Common myeloid progenitor, CD34-positive (primary cell): Measurements from ENCODE around the gene AIMP2. TPM values are rescaled to one million over a fixed set of nuclear protein-coding genes. Genes with fewer than 3 reads are reported as not detected.
"Not testable (repeated sequence)": the region's sequence is repeated elsewhere in the genome, so short reads cannot be mapped to it uniquely, and the experiment has no call there.

Source experiments
- CTCF ChIA-PET: fragments of 350-600 bp; sonication (Branson Sonifier 250); formaldehyde crosslinking; loops from one replicate; lab custom pipeline; 2021; ENCODE audit warnings: antibody characterized with exemption; lab: Charles Lee
- POLR2A ChIA-PET: fragments of 350-600 bp; sonication (Branson Sonifier 250); formaldehyde crosslinking; loops from one replicate; lab custom pipeline; 2021; ENCODE audit warnings: antibody characterized with exemption; lab: Charles Lee
- DNase-seq, 3 donors: peaks; one replicate each; pipeline versions ENCODE4 v3.0.0 to v3.0.0-alpha.2; 2013
- H3K27ac ChIP-seq, 2 experiments: 1 replicate in 1 of 2; 2 replicates in 1 of 2; pipeline ENCODE4 v1.7.0; 2013; ENCODE audit warnings: inconsistent platforms in 2 of 2, low read length in 2 of 2, mild to moderate bottlenecking in 2 of 2, low read depth in 1 of 2, moderate library complexity in 1 of 2; ENCODE audit not compliant: severe bottlenecking in 2 of 2, insufficient read depth in 1 of 2, poor library complexity in 1 of 2
- H3K27me3 ChIP-seq, 5 experiments: replicated peaks in 2 of 5; 1 replicate in 3 of 5; 2 replicates in 2 of 5; pipeline versions ENCODE4 v1.6.1 to v1.7.0; 2013; ENCODE audit warnings: low read length in 4 of 5, mild to moderate bottlenecking in 2 of 5, moderate library complexity in 2 of 5, inconsistent platforms in 1 of 5; ENCODE audit not compliant: insufficient read depth in 5 of 5, control insufficient read depth in 4 of 5
- H3K36me3 ChIP-seq, 4 experiments: 1 replicate in 2 of 4; 2 replicates in 2 of 4; pipeline versions ENCODE4 v1.6.1 to v1.7.0; 2013; ENCODE audit warnings: low read length in 3 of 4, control low read depth in 1 of 4, mild to moderate bottlenecking in 1 of 4; ENCODE audit not compliant: control insufficient read depth in 4 of 4, insufficient read depth in 4 of 4
- H3K4me1 ChIP-seq, 4 experiments: 1 replicate in 3 of 4; 2 replicates in 1 of 4; pipeline versions ENCODE4 v1.6.1 to v1.7.1; 2013; ENCODE audit warnings: low read length in 3 of 4, mild to moderate bottlenecking in 3 of 4, control low read depth in 1 of 4, inconsistent platforms in 1 of 4, moderate library complexity in 1 of 4; ENCODE audit not compliant: control insufficient read depth in 4 of 4, insufficient read depth in 4 of 4; ENCODE audit errors: control extremely low read depth in 1 of 4
- H3K4me3 ChIP-seq, 7 experiments: 1 replicate in 4 of 7; 2 replicates in 3 of 7; pipeline versions ENCODE4 v1.5.1 to v1.7.0; 2013; ENCODE audit warnings: mild to moderate bottlenecking in 7 of 7, low read length in 6 of 7, moderate library complexity in 6 of 7, inconsistent platforms in 2 of 7, low read depth in 2 of 7, control low read depth in 1 of 7; ENCODE audit not compliant: insufficient read depth in 4 of 7, control insufficient read depth in 1 of 7; ENCODE audit errors: extremely low read depth in 1 of 7
- H3K9me3 ChIP-seq, 5 experiments: 1 replicate in 4 of 5; 2 replicates in 1 of 5; pipeline versions ENCODE4 v1.6.1 to v1.7.1; 2013; ENCODE audit warnings: low read length in 4 of 5, mild to moderate bottlenecking in 2 of 5, inconsistent platforms in 1 of 5, low read depth in 1 of 5, moderate library complexity in 1 of 5; ENCODE audit not compliant: control insufficient read depth in 4 of 5, insufficient read depth in 2 of 5; ENCODE audit errors: control extremely low read depth in 1 of 5
- WGBS: methylation state at CpG from one replicate; pipeline ENCODE4 v1.1.5; 2013; ENCODE audit not compliant: insufficient coverage; 5-methylcytosine and 5-hydroxymethylcytosine counted together
- polyA plus RNA-seq: library from polyadenylated mRNA; unstranded; fragments of 120-200 nt; gene quantifications from one replicate; pipeline ENCODE4 v1.2.1, GENCODE V29; 2013

AIMP2 gene
- 21.1 TPM for polyA plus RNA-seq

DNA sequence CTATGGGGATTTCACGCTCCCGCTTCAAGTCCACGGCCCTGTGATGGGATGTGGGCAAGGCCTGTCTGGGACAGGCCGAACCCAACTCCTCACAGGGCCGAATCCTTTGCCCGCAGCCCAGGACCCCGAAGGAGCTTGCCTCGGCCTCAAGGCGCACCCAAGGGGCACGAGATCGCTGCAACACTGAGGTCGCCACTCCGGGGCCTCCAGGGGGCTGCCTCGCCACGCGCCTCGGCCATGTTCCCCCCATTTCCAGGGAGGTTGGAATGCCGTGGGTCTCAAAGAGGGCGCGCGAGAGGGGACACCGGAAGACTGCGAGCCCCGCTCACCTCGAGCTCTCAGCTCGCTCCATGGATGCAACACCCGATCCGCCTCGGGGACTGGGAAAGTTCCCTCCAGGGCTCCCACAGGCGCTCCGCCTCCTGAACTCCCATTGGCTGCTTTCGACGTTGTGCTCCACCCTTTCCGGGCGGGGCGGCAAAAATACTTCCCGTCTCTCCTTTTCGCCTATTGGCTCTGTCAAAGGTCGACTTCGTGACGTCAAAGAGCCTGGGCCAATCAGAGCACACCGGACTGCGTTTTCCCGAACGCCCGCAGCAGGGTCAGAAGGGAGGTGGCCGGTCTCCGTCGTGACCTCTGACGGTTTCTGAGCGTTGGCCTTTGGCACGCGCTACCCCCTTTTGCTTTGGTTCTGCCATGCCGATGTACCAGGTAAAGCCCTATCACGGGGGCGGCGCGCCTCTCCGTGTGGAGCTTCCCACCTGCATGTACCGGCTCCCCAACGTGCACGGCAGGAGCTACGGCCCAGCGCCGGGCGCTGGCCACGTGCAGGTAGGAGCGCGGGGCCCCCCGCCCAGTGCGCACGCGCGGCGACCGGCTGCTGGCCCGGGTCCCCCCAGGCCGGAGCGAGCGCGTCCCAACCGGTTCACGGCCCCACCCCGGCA lies at the start of gene AIMP2, which contains the start of gene PMS2:
TSS of gene AIMP2 (plus strand) at position 605 of the 944 bp plus-strand sequence. CDS start at position 697, 92 bp downstream.
TSS of gene PMS2 (minus strand) at position 382 of the 944 bp plus-strand sequence. CDS start at position 352, 30 bp downstream.
- Histone ChIP-seq H3K4me3 (peak within 1 kb of the TSS; percentile 66 to 92 (median 84)), H3K27me3 (no peaks in the 10 kb centered on the region), H3K9me3 (no peaks in the 10 kb centered on the region), H3K27ac (peak within 1 kb of the TSS; percentile 61 to 81), H3K36me3 (peaks cover 2 to 18% (median 7%) of the 10 kb centered on the region in 4 experiments), H3K4me1 (peaks cover 2 to 19% (median 15%) of the 10 kb centered on the region in 4 experiments)
- WGBS: 0% methylated on average over 81 of the region's 84 CpGs
- ChIA-PET POLR2A (no interaction called here), CTCF (interaction anchor here (1.5 to 4.3 kb wide), 5 partner anchors 11 to 350 kb away, joined by 4 to 20 read pairs (median 5); no protein-coding TSS in a partner anchor)
- peak; percentile 95 to 96 (median 96) for DNase-seq

DNA sequence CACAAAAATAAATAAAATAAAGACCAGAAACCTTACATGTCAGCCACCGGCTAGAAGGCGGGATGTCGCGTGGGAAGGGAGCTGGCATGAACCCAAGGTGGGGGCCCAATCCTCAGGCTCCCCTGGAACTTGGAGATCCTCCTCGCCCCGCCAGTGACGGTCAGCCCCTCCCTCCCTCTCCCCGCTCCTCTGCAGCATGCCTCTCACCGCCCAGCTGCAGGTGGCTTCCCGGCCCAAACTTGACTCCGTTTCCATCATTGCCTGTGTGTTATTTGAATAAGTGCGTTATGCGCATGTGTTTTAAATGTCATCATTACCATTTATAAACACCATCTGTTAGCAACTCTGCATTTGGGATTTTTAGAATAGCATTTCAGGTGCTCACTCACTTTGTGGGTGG lies 45.9 kb upstream of the AIMP2 start:
- H3K27ac ChIP-seq, H3K36me3 ChIP-seq, DNase-seq, CTCF ChIA-PET, H3K4me3 ChIP-seq, H3K4me1 ChIP-seq, H3K9me3 ChIP-seq, POLR2A ChIA-PET, H3K27me3 ChIP-seq: not testable (repeated sequence)
- WGBS: no CpG with 5 or more reads among the region's 13 CpGs

- no CpG with 5 or more reads among the region's 7 CpGs for WGBS
- H3K9me3 ChIP-seq, H3K4me1 ChIP-seq, H3K4me3 ChIP-seq, CTCF ChIA-PET, H3K27me3 ChIP-seq, POLR2A ChIA-PET, H3K36me3 ChIP-seq, H3K27ac ChIP-seq, DNase-seq: not testable (repeated sequence)
These were observed 45.3 kb upstream of the AIMP2 start for GRCh38 chr7:5963810-5964209.

GRCh38 chr7:5970347-5970911 lies 38.6 kb upstream of the AIMP2 start, which contains the start of gene RSPH10B:
RSPH10B (minus strand) TSS chr7:5970689; CDS start chr7:5967116, 3,573 bp downstream.
- H3K27ac ChIP-seq, H3K9me3 ChIP-seq, CTCF ChIA-PET, H3K4me3 ChIP-seq, H3K27me3 ChIP-seq, H3K4me1 ChIP-seq, DNase-seq, POLR2A ChIA-PET, H3K36me3 ChIP-seq: not testable (repeated sequence)
- no CpG with 5 or more reads among the region's 43 CpGs for WGBS

DNA sequence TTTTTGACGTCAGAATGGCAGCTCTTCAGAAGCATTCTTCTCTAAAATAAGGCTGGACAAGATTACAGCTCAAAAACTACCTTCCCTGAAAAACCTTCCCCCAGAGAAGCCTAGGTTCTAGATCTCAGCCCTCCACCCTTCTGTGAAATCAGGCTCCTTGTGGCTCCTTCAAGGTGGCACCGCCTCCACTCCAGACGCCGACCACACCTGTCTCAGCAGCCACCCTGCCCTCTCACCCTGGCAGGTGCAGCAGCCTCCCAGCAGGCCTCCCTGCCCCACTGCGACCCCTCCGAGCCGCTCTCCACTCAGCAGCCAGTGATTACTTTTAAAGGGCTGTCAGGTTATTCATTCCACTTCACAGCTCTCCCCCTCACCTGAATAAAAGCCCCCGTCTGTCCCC lies 35.5 kb upstream of the AIMP2 start:
- no CpG with 5 or more reads among the region's 8 CpGs for WGBS
- H3K4me1 ChIP-seq, H3K36me3 ChIP-seq, H3K9me3 ChIP-seq, H3K27me3 ChIP-seq, DNase-seq, H3K27ac ChIP-seq, CTCF ChIA-PET, POLR2A ChIA-PET, H3K4me3 ChIP-seq: not testable (repeated sequence)

DNA sequence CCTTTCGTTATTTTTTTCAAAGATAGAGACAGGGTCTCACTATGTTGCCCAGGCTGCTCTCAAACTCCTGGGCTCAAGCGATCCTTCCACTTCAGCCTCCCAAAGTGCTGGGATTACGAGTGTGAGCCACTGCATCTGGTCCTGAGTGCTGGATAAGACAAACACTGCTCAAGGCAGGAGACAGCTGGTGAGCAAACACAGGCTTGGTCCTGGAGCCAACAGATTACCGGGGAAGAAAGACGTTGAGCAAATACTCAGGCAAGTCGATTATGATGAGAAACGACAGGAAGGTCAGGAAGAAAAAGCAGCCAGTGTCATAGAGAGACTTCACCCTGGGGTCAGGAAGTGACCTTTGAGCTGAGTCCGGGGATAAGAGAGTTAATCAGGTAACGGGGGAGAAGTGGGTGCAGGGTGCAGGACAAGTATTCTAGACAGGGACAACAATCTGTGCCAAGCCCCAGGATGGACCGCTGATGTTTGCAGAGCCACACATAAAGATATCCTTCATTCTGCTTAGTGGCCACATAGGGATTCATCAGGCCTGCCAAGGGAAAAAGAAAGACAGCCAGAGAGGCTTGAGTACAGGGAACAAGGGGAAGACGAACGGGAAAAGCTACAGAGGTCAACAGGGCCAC lies 29.3 kb upstream of the AIMP2 start:
- no CpG with 5 or more reads among the region's 12 CpGs for WGBS
- H3K4me1 ChIP-seq, POLR2A ChIA-PET, H3K27ac ChIP-seq, H3K36me3 ChIP-seq, H3K9me3 ChIP-seq, H3K27me3 ChIP-seq, DNase-seq, CTCF ChIA-PET, H3K4me3 ChIP-seq: not testable (repeated sequence)
